HG02610 (cell line): Measurements from ENCODE around the gene METTL25.

ENCODE experiments used
- ATAC-seq: cut with Tn5 transposase; IDR thresholded peaks from one replicate; pipeline ENCODE4 v1.9.1; 2021; ENCODE audit warnings: mild to moderate bottlenecking, moderate library complexity; ENCODE audit not compliant: unreplicated experiment

METTL25 gene

DNA sequence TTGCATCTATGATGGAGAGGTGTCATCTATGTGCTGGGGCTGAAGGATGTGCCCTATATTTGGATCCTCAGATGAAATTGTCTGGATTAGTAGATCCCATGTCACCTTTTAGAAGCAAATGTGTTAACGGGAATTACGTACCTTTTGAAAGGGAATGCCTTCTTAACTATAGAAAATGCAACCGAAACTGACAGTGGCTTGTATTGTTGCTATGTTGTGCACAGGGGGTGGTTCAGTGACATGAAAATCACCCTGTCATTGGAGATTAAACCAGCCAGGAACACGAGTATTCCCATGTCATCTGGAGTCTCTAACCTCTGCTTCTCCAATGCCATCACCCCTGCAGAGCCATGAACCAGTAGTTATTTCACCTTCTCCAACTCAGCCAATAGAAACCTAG, 110.2 kb downstream of the METTL25 start:
- no peak for ATAC-seq

DNA sequence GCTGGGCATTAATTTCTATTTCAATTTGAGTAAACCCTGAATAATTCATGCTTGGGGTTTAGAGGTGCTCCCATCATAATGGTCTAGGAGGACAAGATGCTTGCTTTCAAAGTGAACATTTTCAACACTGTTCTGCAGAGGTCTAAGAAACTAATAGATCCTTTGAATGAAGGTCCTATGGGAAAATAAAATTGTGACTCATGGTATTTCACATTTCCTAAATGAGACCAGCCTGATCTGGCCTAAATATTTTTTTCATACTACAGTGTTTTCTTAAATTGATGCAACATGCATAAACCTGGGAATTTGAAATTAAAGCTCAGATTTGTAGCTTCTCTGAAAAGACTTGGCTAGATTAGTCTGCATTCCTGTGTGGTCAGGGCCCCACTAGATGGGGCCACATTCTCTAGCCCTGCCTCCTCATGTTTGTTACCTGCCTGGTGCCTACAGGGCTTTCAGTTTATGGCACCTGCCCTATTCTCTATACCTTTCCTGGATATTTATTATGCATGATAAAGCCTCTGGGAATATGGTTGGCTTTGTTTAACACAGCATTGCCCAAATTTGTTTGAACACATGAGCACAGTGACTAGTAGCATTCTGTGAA, 112.7 kb downstream of the METTL25 start:
- ATAC-seq: no peak

DNA sequence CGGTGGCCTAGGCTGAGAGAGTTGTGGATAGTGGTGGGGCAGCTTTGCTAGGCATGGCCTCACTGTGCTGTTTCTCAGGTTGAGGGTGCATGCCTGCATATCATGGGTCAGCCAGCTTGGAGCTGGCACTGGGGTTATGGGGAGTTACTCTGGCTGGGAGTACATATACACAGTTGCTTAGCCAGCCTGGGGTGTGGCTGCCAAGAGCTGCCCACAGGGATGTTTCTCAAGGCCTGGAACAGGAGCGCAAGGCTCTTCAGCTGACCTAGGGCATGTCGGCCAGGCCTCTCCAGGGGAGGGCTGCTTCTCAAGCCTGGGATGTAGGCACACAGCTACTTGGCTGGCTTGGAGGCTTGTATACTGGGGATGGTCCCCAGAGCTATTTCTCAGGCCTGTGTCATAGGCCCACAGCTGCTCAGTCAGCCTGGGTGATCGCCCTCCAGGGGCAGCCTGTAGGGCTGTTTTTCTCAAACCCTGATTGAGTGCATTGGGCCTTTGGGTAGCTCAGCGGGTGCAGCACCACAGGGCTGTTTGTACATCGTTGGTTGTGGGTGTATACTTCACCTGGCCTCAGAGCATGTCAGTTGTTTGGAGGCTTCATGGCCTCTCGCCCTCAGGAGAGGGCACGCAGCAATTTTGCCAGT, 114.9 kb downstream of the METTL25 start:
- no peak for ATAC-seq

DNA sequence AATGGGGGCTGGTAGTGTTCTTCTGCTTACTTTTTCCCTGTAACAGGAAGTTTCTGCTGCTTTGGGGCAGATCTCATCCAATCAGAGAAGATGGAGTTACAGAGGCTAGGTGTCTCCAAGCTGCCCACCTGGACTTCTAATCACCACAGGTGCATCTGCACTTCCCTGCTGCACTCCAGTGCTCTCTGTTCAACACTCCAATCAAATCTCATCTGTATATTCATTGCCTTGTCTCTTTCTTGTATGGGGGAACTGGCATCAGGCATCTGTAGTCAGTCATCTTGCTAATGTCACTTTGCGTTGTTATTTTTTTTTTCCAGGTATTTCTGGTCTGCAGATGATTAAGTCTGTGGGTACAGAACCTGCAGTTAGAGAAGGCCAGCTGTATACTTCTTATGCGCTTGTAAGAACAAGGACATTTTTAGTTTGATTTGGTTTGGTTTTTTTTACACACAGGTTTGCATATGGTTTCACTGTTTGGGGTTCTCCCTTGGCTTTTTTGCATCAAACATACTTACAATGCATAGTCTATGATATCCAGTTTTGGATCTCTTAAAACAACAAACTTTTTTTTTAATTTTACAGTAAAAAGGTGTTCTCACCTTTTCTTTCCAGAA, 116.0 kb downstream of the METTL25 start:
- ATAC-seq: peak; percentile 86

DNA sequence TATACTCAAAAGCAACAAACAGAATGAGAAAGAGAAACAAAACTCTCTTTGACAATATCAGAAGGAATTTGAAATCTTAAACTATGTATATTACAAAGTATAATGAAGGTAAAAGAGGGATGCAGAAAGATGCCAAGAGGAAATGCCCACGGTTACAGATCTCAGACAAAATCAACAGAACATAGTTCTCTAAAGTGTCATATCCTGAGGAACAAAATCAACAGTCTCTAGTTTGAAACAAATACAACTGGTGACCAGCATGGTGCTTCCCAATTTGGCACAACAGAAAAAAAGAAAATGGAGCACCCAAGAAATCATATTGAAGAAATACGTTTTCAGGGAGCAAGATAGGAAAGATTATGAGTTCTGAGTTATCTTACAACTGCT, 116.5 kb downstream of the METTL25 start:
- no peak for ATAC-seq

DNA sequence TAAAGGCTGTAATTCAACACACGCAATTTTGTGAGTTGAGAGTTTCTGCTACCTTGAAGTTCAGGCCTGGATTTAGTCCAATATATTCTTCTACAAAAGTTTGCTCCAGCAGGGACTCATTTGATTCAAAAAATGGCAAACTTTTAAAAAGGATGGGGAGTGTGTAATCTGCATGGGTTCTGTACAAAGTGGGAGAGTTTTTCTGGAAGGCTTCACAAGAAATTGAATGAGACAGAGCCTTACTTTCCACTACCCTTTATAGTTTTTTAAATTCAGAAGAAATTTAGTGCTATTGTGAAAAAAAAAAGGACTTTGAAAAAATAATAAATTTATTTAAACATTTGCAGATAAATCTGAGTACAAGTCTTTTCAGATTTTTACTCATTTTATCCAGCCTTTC, 116.9 kb downstream of the METTL25 start:
- no peak for ATAC-seq

DNA sequence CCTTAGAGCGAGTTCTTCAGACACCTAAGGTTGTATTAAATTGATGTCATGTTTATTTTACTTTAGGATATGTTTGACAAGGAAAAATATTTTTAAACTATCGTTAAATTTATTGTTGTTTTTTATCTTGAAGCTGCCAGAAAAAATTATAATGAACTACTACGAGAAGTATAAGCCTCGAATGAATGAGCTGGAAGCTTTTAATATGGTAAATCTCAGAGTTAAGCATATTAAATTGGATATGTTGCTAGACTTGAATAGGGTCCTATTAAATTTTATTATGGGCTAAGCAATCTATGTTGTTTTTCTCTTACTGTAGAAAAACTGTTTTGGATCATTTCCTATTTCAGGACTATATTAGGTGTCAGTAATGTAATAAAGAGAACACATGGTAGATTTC, 118.2 kb downstream of the METTL25 start:
- no peak for ATAC-seq

DNA sequence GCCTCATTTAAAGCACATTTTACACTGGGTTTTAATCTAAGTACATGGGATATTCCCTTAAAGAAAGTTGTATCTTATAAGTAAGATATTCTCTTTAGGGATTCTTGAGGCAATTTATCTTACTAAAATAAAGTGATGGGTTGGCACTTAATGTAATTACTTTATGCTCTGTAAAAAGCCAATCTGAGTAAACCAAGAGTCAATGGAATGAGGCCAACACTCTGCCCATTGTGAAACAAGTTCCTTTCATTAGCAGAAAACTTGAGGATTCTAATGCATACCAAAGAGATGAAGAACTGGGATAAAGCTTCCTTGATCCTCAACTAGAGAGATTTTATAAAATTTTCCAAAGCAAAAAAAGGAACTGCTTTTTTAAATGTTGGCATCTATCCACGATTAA, 121.2 kb downstream of the METTL25 start:
- no peak for ATAC-seq

DNA sequence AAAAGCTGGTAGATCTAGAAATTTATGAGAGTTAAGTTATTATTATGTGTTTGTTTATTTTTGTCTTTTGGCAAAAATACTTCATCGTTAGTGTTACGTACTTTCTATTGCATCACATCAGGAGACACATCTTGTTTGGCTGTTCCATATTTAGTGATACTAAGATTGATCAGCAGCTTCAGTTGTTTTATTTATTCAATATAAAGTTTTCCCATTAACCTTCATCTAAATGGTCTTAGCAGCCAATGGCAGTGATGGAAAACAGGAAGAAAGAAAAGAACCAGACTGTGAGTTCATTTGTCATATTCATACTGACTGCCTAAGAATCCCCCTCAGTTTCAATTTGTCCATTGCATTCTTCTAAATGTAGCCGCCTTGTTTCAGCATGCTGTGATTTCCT, 122.3 kb downstream of the METTL25 start:
- ATAC-seq: no peak

DNA sequence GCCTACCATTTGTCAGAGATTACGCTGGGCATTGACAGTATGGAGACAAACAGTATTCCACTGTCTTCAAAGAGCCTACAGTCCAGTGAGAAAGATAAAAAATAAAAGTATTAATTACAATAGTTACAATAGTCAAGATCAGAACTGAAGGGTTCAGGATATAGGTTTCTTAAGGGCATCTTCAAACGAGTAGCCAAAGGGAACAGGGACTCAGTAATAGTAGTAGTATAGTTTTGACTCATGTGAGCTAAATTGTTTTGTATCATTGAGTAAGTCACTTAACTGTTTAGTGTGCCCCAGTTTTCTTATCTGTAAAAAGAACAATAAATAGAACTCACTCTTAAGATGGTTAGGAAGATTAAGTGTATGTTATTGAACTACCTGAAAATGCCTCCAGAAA, 123.6 kb downstream of the METTL25 start:
- ATAC-seq: peak; percentile 85

DNA sequence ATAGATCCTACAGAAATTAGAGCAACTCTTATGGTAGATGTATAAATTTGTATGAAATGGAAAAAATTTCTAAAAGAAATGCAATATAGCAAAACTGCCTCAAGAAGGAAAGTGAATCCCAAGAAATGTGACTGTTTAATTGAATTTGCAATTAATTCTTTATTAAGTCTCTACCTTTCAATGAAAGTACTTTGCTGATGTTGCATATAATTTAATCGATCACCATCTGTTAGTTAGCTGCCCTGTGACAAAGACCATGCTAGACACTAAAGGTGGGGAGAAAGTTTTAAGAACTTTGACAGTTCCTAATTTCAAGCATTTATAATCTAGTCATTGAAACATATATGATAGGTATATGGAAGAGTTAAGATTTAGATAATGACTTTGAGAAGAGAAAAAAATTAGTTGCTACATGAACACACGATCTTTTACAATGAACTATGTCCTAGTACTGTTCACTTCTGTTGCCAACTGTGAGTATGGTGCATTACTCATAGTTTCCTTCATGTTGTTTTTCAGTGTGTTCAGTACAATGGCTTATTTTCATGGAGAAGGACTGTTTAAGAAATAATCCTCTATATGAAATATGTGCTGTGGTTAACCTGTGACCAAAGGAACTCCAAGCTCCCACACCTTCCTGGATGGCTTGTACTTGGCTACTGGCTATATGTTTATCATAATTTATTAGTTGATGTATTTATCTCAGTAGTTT, 128.4 kb downstream of the METTL25 start:
- no peak for ATAC-seq

DNA sequence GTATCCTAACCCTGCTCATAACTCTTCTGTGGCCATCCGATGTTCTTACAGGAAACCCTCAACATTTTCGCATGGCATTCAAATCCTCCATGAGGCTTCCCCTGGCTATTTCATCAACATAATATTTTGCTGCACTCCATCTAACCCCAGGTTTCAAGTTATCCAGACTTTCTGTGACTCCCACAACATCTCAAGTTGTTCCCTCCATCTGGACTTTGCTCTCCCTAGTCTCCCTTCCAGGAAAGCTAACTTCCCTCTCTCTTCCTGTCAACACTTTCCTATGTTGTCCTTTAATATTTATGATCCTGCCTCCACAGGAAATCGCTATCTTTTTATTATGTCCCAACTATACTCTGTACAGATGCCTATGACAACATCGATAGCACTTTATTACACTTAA, 146.1 kb downstream of the METTL25 start:
- ATAC-seq: no peak

DNA sequence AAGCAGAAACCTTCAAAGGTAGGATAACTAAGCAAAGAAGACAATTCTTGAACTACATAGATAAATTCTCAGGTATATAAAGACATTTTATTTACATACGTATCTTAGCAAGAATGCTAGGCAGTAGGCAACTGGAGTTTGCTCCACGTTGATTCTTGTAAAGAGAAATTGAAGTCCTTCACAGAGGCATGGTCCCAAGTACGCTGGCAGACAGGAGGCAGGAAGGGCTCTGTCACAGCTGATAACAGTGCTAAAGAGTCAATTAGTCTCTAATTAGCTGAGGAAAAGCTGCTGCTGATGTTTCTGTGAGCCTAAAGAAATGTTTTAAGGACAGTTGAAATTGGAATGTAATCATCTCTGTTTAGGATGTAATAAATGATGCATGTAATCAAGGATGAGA, 146.8 kb downstream of the METTL25 start:
- ATAC-seq: no peak

DNA sequence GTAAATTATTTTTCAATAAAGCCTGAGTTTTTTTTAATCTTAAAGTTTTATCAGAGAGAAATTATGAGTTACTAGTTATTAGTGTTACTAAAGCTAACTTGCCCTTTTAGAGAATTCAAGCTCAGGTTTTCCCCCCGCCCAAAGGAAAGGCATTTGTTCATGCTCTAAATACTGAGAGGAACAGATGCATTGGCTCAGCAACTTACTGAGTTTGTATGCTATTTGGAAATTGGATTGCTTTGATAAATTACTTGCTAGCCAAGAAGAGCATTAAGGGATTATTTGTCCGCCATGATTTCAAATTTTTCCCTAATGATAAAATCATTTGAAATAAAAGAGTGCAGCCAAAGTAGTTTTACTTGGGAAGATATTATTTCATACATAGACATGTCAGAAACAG, 149.4 kb downstream of the METTL25 start:
- ATAC-seq: no peak

DNA sequence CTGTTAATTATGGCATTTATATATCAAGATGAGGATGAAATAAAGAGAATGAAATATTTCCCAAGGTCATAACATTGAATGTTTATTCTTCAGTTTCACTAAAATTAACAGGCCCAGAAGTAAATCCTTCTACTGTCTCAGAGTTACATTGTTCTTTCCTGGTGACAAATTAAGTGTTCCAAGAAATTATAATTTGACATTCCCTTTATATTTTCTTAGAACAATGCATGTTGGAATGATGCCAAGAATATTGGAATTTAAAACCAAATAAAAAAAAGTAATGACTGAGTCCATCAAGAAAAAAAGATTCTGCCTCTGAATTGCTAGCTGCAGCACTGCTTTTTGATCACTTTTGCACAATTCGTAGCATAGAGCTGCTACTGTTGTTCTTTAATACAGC, 152.1 kb downstream of the METTL25 start:
- ATAC-seq: no peak

DNA sequence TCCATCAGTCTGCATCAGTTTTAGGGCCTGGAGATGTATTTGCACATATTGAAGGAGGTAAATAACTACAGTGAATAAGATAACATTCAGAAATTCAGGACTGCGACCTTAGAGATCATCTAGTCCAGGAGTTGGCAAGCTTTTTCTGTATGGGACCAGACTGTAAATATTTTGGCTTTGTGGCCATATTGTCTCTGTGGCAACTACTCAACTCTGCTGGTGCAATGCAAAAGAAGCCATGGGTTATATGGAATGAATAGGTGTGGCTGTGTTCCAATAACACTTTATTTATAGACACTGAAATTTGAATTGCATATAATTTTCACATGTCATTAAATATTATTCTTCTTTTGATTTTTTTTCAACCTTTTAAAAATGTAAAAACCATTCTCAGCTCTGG, 156.6 kb downstream of the METTL25 start:
- no peak for ATAC-seq

DNA sequence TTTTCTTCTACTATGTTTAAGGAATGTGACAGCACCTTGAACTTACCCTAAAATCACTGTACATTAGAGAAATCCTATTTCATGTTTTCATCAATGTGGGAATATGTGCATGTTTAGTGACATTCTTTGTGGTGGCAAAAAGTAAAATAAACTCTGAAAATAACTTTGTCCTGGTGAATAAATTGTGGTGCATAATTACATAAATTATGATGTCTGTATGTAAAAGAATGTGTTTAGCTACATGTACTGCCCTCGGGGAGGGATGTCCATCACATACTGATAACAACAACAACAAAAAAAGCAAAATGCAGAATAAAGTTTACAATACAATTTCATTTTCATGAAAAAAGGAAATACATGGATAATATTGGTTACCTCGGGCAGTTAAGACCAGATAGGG, 157.3 kb downstream of the METTL25 start:
- ATAC-seq: no peak

DNA sequence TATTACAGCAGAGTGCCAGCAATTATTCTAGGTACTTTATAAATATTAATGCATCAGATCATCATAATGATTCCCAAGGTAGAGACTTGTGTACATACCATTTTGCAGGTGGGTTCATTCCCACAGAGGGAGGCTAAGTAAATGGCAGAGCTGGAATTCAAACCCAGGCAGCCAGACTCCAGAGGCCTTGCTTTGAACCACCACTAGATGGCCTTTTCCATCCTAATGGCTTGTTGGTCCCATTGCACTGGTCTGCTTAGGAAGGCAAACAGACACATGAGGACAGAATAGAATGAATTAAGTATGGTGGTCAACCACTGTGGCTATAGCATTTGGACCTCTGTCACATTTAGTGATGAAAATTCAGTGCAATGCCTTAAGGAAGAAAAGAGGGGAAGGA, 158.7 kb downstream of the METTL25 start:
- no peak for ATAC-seq

DNA sequence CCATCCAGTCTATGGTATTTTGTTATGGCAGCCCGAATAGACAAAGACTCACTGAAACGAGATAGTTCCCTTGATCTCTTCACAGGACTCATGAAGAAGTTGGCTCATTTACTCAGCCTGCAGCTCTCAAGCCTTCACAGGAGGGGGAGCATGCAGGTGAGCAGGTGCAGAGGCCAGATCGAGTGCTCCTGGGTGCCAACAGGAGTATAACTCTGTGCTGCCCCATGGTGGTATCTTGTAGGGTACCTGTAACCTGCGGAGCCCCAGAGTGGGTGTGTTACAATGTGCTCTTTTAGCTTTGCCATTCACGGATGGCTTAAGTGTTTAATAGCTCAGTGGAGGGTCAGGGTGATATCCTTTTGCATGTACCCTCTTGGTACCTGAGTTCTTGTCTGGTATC, 159.5 kb downstream of the METTL25 start:
- ATAC-seq: no peak

DNA sequence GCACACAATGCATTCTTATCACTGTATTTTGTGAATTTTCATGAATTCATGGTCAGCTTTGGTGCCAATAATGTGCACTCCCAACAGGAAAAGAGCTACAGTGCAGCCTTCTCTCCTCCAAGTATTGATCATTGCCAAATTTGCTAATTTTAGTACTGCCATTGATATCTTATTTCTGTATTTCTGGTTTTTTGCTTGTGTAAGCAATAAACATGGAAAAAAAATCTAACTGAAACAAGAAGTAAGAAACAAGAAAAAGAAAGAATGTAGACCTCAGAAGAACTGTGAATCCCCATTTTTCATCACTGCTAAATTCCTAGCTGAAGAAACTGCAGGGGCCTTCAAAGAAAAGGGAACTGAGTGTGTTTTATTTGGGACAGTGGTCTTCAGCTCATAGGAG, 161.2 kb downstream of the METTL25 start:
- ATAC-seq: no peak

DNA sequence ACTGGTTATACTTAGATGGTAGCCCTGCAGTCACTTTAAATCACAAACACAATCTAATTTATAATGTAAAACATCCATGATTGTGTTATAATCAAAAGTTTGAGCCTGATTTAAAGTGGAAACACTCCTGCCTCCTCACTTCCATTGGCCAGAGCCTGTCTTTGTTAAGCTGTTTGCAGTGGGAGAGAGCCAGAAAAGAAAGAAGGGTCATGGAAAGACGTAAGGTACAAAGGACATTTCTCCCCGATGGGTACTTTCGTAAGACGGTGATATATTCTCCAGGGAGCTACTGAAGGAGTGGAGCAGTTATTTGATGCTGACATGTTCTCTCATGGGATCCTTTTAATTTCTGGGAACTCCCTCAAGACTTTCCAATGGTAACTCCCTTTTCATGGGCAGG, 164.0 kb downstream of the METTL25 start:
- no peak for ATAC-seq

DNA sequence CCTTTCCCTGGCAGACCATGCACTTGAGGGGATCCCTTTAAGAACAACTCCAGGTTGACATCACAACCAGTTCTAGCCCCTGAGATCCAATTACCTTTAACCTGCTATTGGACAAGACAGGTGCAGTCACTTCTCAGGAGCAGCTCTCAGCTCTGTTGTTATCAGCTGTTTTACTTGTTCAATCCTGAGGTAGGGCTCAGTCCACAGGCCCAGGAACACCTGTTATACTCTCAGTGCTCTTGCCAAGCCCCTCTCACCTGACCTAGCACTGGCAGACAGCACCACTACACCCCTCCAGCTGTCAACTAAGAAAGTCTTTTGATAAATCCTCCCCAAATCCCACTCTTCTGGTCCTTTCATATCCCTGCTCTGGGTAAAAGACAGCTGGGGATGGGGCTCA, 164.4 kb downstream of the METTL25 start:
- no peak for ATAC-seq
